IMR-90 (cell line): Measurements from ENCODE around the gene TEC. TPM values are rescaled to one million over a fixed set of nuclear protein-coding genes. Genes with fewer than 3 reads are reported as not detected.

Source experiments
- ATAC-seq: fragments of 200-7000 bp; cut with Tn5 transposase; 2 replicates; pipeline ENCODE4 v1.9.1; 2020; ENCODE audit warnings: low read depth, mild to moderate bottlenecking, moderate library complexity
- BruUV-seq: library from RNA; stranded (reverse); fragments of 400-500 nt; replicated peaks from 2 replicates; lab custom pipeline; 2021; lab: Mats Ljungman, UMichigan
- CTCF ChIA-PET: fragments of 300-600 bp; formaldehyde crosslinking; extraction: SDS; loops from one replicate; lab custom pipeline; 2021; ENCODE audit warnings: antibody characterized with exemption; lab: Yijun Ruan, JAX
- POLR2A ChIA-PET: fragments of 300-600 bp; sonication (Branson Sonifier 250); formaldehyde crosslinking; loops from one replicate; lab custom pipeline; 2022; ENCODE audit warnings: antibody characterized with exemption; ENCODE audit not compliant: unreplicated experiment; lab: Charles Lee
- DNase-seq: peaks from one replicate; pipeline ENCODE4 v3.0.0; 2013
- H2AFZ ChIP-seq: replicated peaks from 2 replicates; pipeline ENCODE3; 2013; ENCODE audit warnings: low read length, mild to moderate bottlenecking; ENCODE audit not compliant: poor library complexity
- H2AK5ac ChIP-seq: 2 replicates; pipeline ENCODE4 v1.6.1; 2013; ENCODE audit warnings: low read depth, low read length, inconsistent platforms
- H2AK9ac ChIP-seq: replicated peaks from 2 replicates; pipeline ENCODE3; 2013; ENCODE audit warnings: mild to moderate bottlenecking, low read depth, low read length, moderate library complexity; ENCODE audit not compliant: poor library complexity
- H2BK120ac ChIP-seq: 2 replicates; pipeline ENCODE4 v1.6.1; 2013; ENCODE audit warnings: low read depth, low read length, inconsistent platforms
- H2BK15ac ChIP-seq: 3 replicates; pipeline ENCODE4 v1.6.1; 2013; ENCODE audit warnings: low read depth, low read length, inconsistent platforms
- H2BK20ac ChIP-seq: 2 replicates; pipeline ENCODE4 v1.6.1; 2013; ENCODE audit warnings: low read depth, mild to moderate bottlenecking, inconsistent platforms, low read length, moderate library complexity
- H2BK5ac ChIP-seq: 2 replicates; pipeline ENCODE4 v1.6.1; 2013; ENCODE audit warnings: mild to moderate bottlenecking, low read depth, low read length, inconsistent platforms; ENCODE audit not compliant: poor library complexity, severe bottlenecking
- H3K14ac ChIP-seq: replicated peaks from 2 replicates; pipeline ENCODE4 v1.6.1; 2013; ENCODE audit warnings: low read depth, low read length, inconsistent platforms
- H3K18ac ChIP-seq: 2 replicates; pipeline ENCODE4 v1.6.1; 2013; ENCODE audit warnings: low read depth, low read length, control low read depth
- H3K23ac ChIP-seq: 2 replicates; pipeline ENCODE4 v1.6.1; 2013; ENCODE audit warnings: low read depth, low read length, inconsistent platforms
- H3K27ac ChIP-seq: 2 replicates; pipeline ENCODE4 v1.5.1; 2013; ENCODE audit warnings: mild to moderate bottlenecking, control low read depth, low read length; ENCODE audit not compliant: insufficient read depth
- H3K27me3 ChIP-seq: 2 replicates; pipeline ENCODE4 v1.6.1; 2013; ENCODE audit warnings: low read length; ENCODE audit not compliant: control insufficient read depth, insufficient read depth
- H3K36me3 ChIP-seq: 2 replicates; pipeline ENCODE4 v1.6.1; 2013; ENCODE audit warnings: low read length, mixed read lengths; ENCODE audit not compliant: control insufficient read depth, insufficient read depth
- H3K4ac ChIP-seq: 2 replicates; pipeline ENCODE4 v1.6.1; 2013; ENCODE audit warnings: low read depth, low read length, inconsistent platforms
- H3K4me1 ChIP-seq: 2 replicates; pipeline ENCODE4 v1.6.1; 2013; ENCODE audit warnings: low read length, mixed read lengths; ENCODE audit not compliant: control insufficient read depth, insufficient read depth
- H3K4me2 ChIP-seq: 2 replicates; pipeline ENCODE4 v1.6.1; 2013; ENCODE audit warnings: low read depth, mild to moderate bottlenecking, control low read depth, low read length, moderate library complexity
- H3K4me3 ChIP-seq: 2 replicates; pipeline ENCODE4 v1.5.1; 2013; ENCODE audit warnings: low read depth, mild to moderate bottlenecking, control low read depth, low read length, moderate library complexity; ENCODE audit not compliant: insufficient read depth
- H3K56ac ChIP-seq: 2 replicates; pipeline ENCODE4 v1.6.1; 2013; ENCODE audit warnings: low read length, inconsistent platforms; ENCODE audit not compliant: insufficient read depth; ENCODE audit errors: extremely low read depth
- H3K79me1 ChIP-seq, 2 experiments: 2 replicates each; pipeline ENCODE4 v1.6.1; 2013; ENCODE audit warnings: low read length in 2 of 2, inconsistent platforms in 1 of 2, low read depth in 1 of 2
- H3K9ac ChIP-seq: 2 replicates; pipeline ENCODE4 v1.6.1; 2013; ENCODE audit warnings: low read depth, low read length, control low read depth
- H3K9me1 ChIP-seq: 2 replicates; pipeline ENCODE4 v1.6.1; 2013; ENCODE audit warnings: low read length, inconsistent platforms; ENCODE audit not compliant: insufficient read depth
- H3K9me3 ChIP-seq: 2 replicates; pipeline ENCODE4 v1.6.1; 2013; ENCODE audit warnings: low read length; ENCODE audit not compliant: control insufficient read depth, insufficient read depth
- H4K20me1 ChIP-seq: 2 replicates; pipeline ENCODE4 v1.6.1; 2013; ENCODE audit warnings: low read length, inconsistent platforms; ENCODE audit not compliant: insufficient read depth
- H4K5ac ChIP-seq: 2 replicates; pipeline ENCODE4 v1.6.1; 2013; ENCODE audit warnings: mild to moderate bottlenecking, low read depth, low read length, control low read depth
- H4K8ac ChIP-seq, 2 experiments: 2 replicates each; pipeline ENCODE4 v1.6.1; 2013; ENCODE audit warnings: low read depth in 2 of 2, low read length in 2 of 2, control low read depth in 1 of 2, inconsistent platforms in 1 of 2
- H4K91ac ChIP-seq: 2 replicates; pipeline ENCODE4 v1.6.1; 2013; ENCODE audit warnings: low read depth, low read length, inconsistent platforms; ENCODE audit not compliant: insufficient read depth
- BHLHE40 ChIP-seq: fragments of 150-350 bp; IDR thresholded peaks from 2 replicates; pipeline ENCODE4 v1.6.1; 2016; ENCODE audit warnings: mild to moderate bottlenecking, low read depth, low read length
- CEBPB ChIP-seq: IDR thresholded peaks from 2 replicates; pipeline ENCODE4 v1.6.1; 2012; ENCODE audit warnings: low read depth, low read length, improper control_type of control experiment
- CHD1 ChIP-seq: IDR thresholded peaks from 2 replicates; pipeline ENCODE4 v1.6.1; 2012; ENCODE audit warnings: low read depth, low read length, improper control_type of control experiment
- CTCF ChIP-seq: conservative IDR thresholded peaks from 2 replicates; pipeline ENCODE4 v1.5.1; 2012; ENCODE audit warnings: mild to moderate bottlenecking, low read depth, low read length, improper control_type of control experiment
- ELK1 ChIP-seq: fragments of 150-350 bp; IDR thresholded peaks from 2 replicates; pipeline ENCODE4 v1.6.1; 2016; ENCODE audit warnings: low read depth, mild to moderate bottlenecking, low read length, moderate library complexity, borderline replicate concordance
- MAFK ChIP-seq: IDR thresholded peaks from 2 replicates; pipeline ENCODE4 v1.6.1; 2012; ENCODE audit warnings: low read depth, low read length, improper control_type of control experiment
- MAZ ChIP-seq: IDR thresholded peaks from 2 replicates; pipeline ENCODE4 v1.6.1; 2012; ENCODE audit warnings: low read depth, mild to moderate bottlenecking, low read length, improper control_type of control experiment, moderate library complexity, borderline replicate concordance
- MXI1 ChIP-seq: IDR thresholded peaks from 2 replicates; pipeline ENCODE4 v1.6.1; 2012; ENCODE audit warnings: low read depth, mild to moderate bottlenecking, low read length, moderate library complexity, borderline replicate concordance
- NFE2L2 ChIP-seq: fragments of 150-350 bp; IDR thresholded peaks from 2 replicates; pipeline ENCODE4 v1.6.1; 2016; ENCODE audit warnings: low read depth, mild to moderate bottlenecking, low read length
- POLR2A ChIP-seq: IDR thresholded peaks from 2 replicates; pipeline ENCODE4 v1.6.1; 2012; ENCODE audit warnings: mild to moderate bottlenecking, low read depth, low read length
- RAD21 ChIP-seq: IDR thresholded peaks from 2 replicates; pipeline ENCODE4 v1.6.1; 2012; ENCODE audit warnings: low read length, improper control_type of control experiment
- RCOR1 ChIP-seq: IDR thresholded peaks from 2 replicates; pipeline ENCODE4 v1.6.1; 2012; ENCODE audit warnings: mild to moderate bottlenecking, low read length, improper control_type of control experiment; ENCODE audit not compliant: insufficient replicate concordance
- RFX5 ChIP-seq: IDR thresholded peaks from 2 replicates; pipeline ENCODE4 v1.8.0; 2012; ENCODE audit warnings: low read depth, mild to moderate bottlenecking, low read length, moderate library complexity
- SMC3 ChIP-seq: fragments of 150-350 bp; IDR thresholded peaks from 2 replicates; pipeline ENCODE4 v1.6.1; 2016; ENCODE audit warnings: low read depth, mild to moderate bottlenecking, antibody characterized with exemption, low read length, moderate library complexity
- USF2 ChIP-seq: fragments of 150-350 bp; IDR thresholded peaks from 2 replicates; pipeline ENCODE4 v1.6.1; 2017; ENCODE audit warnings: mild to moderate bottlenecking, antibody characterized with exemption, low read length, low read depth
- WGBS, 2 experiments: methylation state at CpG; one replicate each; pipeline versions ENCODE4 v1.1.5 to v1.1.7; 2013; ENCODE audit warnings: missing lambda C conversion rate in 2 of 2; ENCODE audit not compliant: insufficient read length in 1 of 2; ENCODE audit errors: extremely low coverage in 2 of 2; 5-methylcytosine and 5-hydroxymethylcytosine counted together
- dilution Hi-C: fragments of 300-500 bp; cut with HindIII; formaldehyde crosslinking; loops from one replicate; pipeline ENCODE4 v1.14.3; 2018; ENCODE audit warnings: low sequenced_read_pairs; ENCODE audit not compliant: unreplicated experiment
- in situ Hi-C: fragments of 300-500 bp; cut with MboI; formaldehyde crosslinking; loops from 3 replicates; pipeline ENCODE4 v1.14.3; 2019; ENCODE audit warnings: low sequenced_read_pairs, inconsistent platforms, mixed read lengths
- intact Hi-C: fragments of 100-400 bp; cut with micrococcal nuclease; formaldehyde crosslinking; loops from 2 replicates; pipeline ENCODE4 v1.10.0; 2022
- polyA plus RNA-seq, 3 experiments: library from polyadenylated mRNA; depleted of rRNA; stranded (reverse); fragments of >200 nt; gene quantifications; 2 replicates each; pipeline ENCODE4 v1.2.3, GENCODE V29; 2012; ENCODE audit warnings: low replicate concordance in 1 of 3
- total RNA-seq: library from RNA; depleted of rRNA; stranded (reverse); fragments of >200 nt; gene quantifications from 2 replicates; pipeline ENCODE4 v1.2.3, GENCODE V29; 2012

The TEC gene
- total and polyA plus RNA-seq, 2 of the 4 experiments (the other 2 are of a cell fraction) = 0.39 to 0.54 TPM

- Histone ChIP-seq H4K91ac (no peak overlapping the region), H3K4ac (no peak overlapping the region), H3K36me3 (no peaks in the 10 kb centered on the region), H3K56ac (no peak overlapping the region), H3K4me2 (no peak overlapping the region), H4K5ac (no peak overlapping the region), H3K27me3 (no peaks in the 10 kb centered on the region), H3K9me1 (no peaks in the 10 kb centered on the region), H3K4me1 (no peaks in the 10 kb centered on the region), H3K14ac (no peak overlapping the region), H2AFZ (no peak overlapping the region), H2BK20ac (no peak overlapping the region), H2BK15ac (no peak overlapping the region), H3K9me3 (no peaks in the 10 kb centered on the region), H3K4me3 (no peak overlapping the region), H2BK120ac (no peak overlapping the region), H3K23ac (no peak overlapping the region), H3K27ac (no peak overlapping the region), H2AK9ac (no peak overlapping the region), H4K8ac (no peak overlapping the region), H3K9ac (no peak overlapping the region), H3K79me1 (no peaks in the 10 kb centered on the region), H2BK5ac (no peak overlapping the region), H4K20me1 (no peaks in the 10 kb centered on the region), H3K18ac (no peak overlapping the region), H2AK5ac (no peak overlapping the region)
- ChIA-PET CTCF (no interaction called here), POLR2A (no interaction called here)
- no CpG with 5 or more reads among the region's 1 CpG for WGBS, 2 experiments
- in situ Hi-C loops = no loop called here
- dilution Hi-C loops = no loop called here
- ATAC-seq (no peak), DNase-seq (no peak)
- TF ChIP-seq MXI1 (no peak), CTCF (no peak), BHLHE40 (no peak), RCOR1 (no peak), SMC3 (no peak), USF2 (no peak), RAD21 (no peak), NFE2L2 (no peak), MAFK (no peak), POLR2A (no peak), RFX5 (no peak), MAZ (no peak), CHD1 (no peak), CEBPB (no peak), ELK1 (no peak)
- no TSS peak for BruUV-seq
- intact Hi-C loops = no loop called here
These were observed 169.4 kb downstream of the TEC start for GRCh38 chr4:48100256-48100655.
